Loucy (cell line): Measurements from ENCODE around the gene SGMS1.

Experiments
- H2AFZ ChIP-seq: fragments of 200-600 bp; sonication (generic); 2 replicates; pipeline ENCODE4 v1.6.0; 2016; ENCODE audit warnings: antibody characterized with exemption, mild to moderate bottlenecking, low read length, moderate library complexity
- H3F3A ChIP-seq: fragments of 200-600 bp; 2 replicates; pipeline ENCODE4 v1.6.0; 2016; ENCODE audit warnings: antibody characterized with exemption, low read depth, mild to moderate bottlenecking
- H3K27me3 ChIP-seq: fragments of 200-600 bp; sonication (generic); 2 replicates; pipeline ENCODE4 v1.6.1; 2014; ENCODE audit warnings: low read length, mild to moderate bottlenecking; ENCODE audit not compliant: insufficient read depth, poor library complexity, severe bottlenecking
- H3K36me3 ChIP-seq: fragments of 200-600 bp; sonication (generic); 2 replicates; pipeline ENCODE4 v1.6.1; 2016; ENCODE audit warnings: low read length; ENCODE audit not compliant: insufficient read depth
- H3K4me1 ChIP-seq: fragments of 200-600 bp; sonication (generic); 2 replicates; pipeline ENCODE4 v1.5.1; 2014; ENCODE audit warnings: low read length, mild to moderate bottlenecking; ENCODE audit not compliant: insufficient read depth, poor library complexity, severe bottlenecking
- H3K4me2 ChIP-seq: fragments of 200-600 bp; sonication (generic); 2 replicates; pipeline ENCODE4 v1.6.0; 2014; ENCODE audit warnings: antibody characterized with exemption, low read length, low read depth, mild to moderate bottlenecking; ENCODE audit not compliant: poor library complexity, severe bottlenecking
- H3K4me3 ChIP-seq: fragments of 200-600 bp; sonication (generic); 2 replicates; pipeline ENCODE4 v1.5.1; 2014; ENCODE audit warnings: low read length, mild to moderate bottlenecking, mixed read lengths; ENCODE audit not compliant: poor library complexity, severe bottlenecking
- H3K79me2 ChIP-seq: fragments of 200-600 bp; sonication (generic); 2 replicates; pipeline ENCODE4 v1.6.1; 2014; ENCODE audit warnings: low read length; ENCODE audit not compliant: insufficient read depth
- H3K9ac ChIP-seq: fragments of 200-600 bp; sonication (generic); 2 replicates; pipeline ENCODE4 v1.6.0; 2014; ENCODE audit warnings: mild to moderate bottlenecking, low read depth, low read length, moderate library complexity; ENCODE audit not compliant: poor library complexity, severe bottlenecking
- H3K9me2 ChIP-seq: fragments of 200-600 bp; sonication (generic); replicated peaks from 2 replicates; pipeline ENCODE4 v1.6.1; 2016; ENCODE audit warnings: low read depth, low read length, mixed read lengths
- H3K9me3 ChIP-seq: fragments of 200-600 bp; sonication (generic); 2 replicates; pipeline ENCODE4 v1.6.1; 2014; ENCODE audit warnings: mild to moderate bottlenecking, antibody characterized with exemption, low read length, low read depth; ENCODE audit not compliant: insufficient read depth
- H4K20me1 ChIP-seq: fragments of 200-600 bp; sonication (generic); 2 replicates; pipeline ENCODE4 v1.6.0; 2014; ENCODE audit warnings: antibody characterized with exemption, low read length, mild to moderate bottlenecking; ENCODE audit not compliant: insufficient read depth, poor library complexity, severe bottlenecking
- EZH2phosphoT487 ChIP-seq: fragments of 200-600 bp; IDR thresholded peaks from 2 replicates; pipeline ENCODE4 v1.6.1; 2018; ENCODE audit warnings: antibody characterized with exemption, mild to moderate bottlenecking, moderate library complexity, borderline replicate concordance
- TF ChIP-seq, protein P1 (sequence below): fragments of 200-600 bp; sonication (generic); conservative IDR thresholded peaks from 2 replicates; pipeline ENCODE4 v1.5.1; 2014; ENCODE audit warnings: mild to moderate bottlenecking, antibody characterized with exemption, low read length

Gene SGMS1

GRCh38 chr10:50398823-50399222 lies 224.9 kb downstream of the SGMS1 start:
- Histone ChIP-seq H3K4me3 (no peak overlapping the region), H3K4me2 (no peak overlapping the region), H2AFZ (no peak overlapping the region), H3K9me3 (no peaks in the 10 kb centered on the region), H3F3A (no peaks in the 10 kb centered on the region), H3K79me2 (no peaks in the 10 kb centered on the region), H3K4me1 (no peaks in the 10 kb centered on the region), H3K9me2 (no peaks in the 10 kb centered on the region), H3K9ac (no peak overlapping the region), H3K36me3 (no peaks in the 10 kb centered on the region), H4K20me1 (no peaks in the 10 kb centered on the region), H3K27me3 (no peaks in the 10 kb centered on the region)
- no peak for TF ChIP-seq EZH2phosphoT487
- TF ChIP-seq, protein P1, sequence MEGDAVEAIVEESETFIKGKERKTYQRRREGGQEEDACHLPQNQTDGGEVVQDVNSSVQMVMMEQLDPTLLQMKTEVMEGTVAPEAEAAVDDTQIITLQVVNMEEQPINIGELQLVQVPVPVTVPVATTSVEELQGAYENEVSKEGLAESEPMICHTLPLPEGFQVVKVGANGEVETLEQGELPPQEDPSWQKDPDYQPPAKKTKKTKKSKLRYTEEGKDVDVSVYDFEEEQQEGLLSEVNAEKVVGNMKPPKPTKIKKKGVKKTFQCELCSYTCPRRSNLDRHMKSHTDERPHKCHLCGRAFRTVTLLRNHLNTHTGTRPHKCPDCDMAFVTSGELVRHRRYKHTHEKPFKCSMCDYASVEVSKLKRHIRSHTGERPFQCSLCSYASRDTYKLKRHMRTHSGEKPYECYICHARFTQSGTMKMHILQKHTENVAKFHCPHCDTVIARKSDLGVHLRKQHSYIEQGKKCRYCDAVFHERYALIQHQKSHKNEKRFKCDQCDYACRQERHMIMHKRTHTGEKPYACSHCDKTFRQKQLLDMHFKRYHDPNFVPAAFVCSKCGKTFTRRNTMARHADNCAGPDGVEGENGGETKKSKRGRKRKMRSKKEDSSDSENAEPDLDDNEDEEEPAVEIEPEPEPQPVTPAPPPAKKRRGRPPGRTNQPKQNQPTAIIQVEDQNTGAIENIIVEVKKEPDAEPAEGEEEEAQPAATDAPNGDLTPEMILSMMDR = no peak

DNA sequence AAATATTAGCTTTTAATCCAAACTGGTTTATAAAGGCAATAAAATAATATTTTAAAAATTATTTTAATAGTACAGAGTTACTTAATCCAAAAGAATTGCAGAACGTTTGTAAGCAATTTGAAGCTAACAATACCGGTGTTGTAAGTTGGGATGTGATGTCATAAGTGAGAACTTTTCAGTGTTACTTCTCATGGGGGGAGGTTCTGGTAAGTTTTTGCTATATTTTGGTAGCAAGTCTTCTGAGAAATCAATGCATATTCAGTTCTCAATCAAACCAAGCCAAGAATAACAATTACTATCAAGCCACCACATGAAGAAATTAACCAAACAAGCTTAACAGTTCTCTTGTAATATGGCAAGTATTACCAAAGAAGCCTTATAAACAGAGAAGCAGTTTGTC lies 225.4 kb downstream of the SGMS1 start:
- no peaks in the 10 kb centered on the region for H4K20me1 ChIP-seq
- no peaks in the 10 kb centered on the region for H3K27me3 ChIP-seq
- H3K9me3 ChIP-seq = no peaks in the 10 kb centered on the region
- H3K9me2 ChIP-seq = no peaks in the 10 kb centered on the region
- no peak overlapping the region for H3K4me3 ChIP-seq
- H3K9ac ChIP-seq = no peak overlapping the region
- H3K4me1 ChIP-seq = no peaks in the 10 kb centered on the region
- no peaks in the 10 kb centered on the region for H3K79me2 ChIP-seq
- H3K4me2 ChIP-seq = no peak overlapping the region
- H3F3A ChIP-seq = no peaks in the 10 kb centered on the region
- TF ChIP-seq, protein P1 = no peak
- no peak for TF ChIP-seq EZH2phosphoT487
- H2AFZ ChIP-seq = no peak overlapping the region
- no peaks in the 10 kb centered on the region for H3K36me3 ChIP-seq

GRCh38 chr10:50397312-50398140 lies 226.2 kb downstream of the SGMS1 start:
- Histone ChIP-seq H3K9me2 (no peaks in the 10 kb centered on the region), H4K20me1 (no peaks in the 10 kb centered on the region), H2AFZ (no peak overlapping the region), H3K9me3 (no peaks in the 10 kb centered on the region), H3K9ac (no peak overlapping the region), H3K4me1 (no peaks in the 10 kb centered on the region), H3K4me2 (no peak overlapping the region), H3K4me3 (no peak overlapping the region), H3K27me3 (no peaks in the 10 kb centered on the region), H3K79me2 (no peaks in the 10 kb centered on the region), H3F3A (no peaks in the 10 kb centered on the region), H3K36me3 (no peaks in the 10 kb centered on the region)
- TF ChIP-seq, protein P1 = no peak
- no peak for TF ChIP-seq EZH2phosphoT487
